KOPT-K1 (cell line): ENCODE data around the gene KRT2.

Experiments used
- H3K27ac ChIP-seq: fragments of 200-600 bp; sonication (generic); 2 replicates; pipeline ENCODE4 v1.5.1; 2016; ENCODE audit warnings: antibody characterized with exemption, mild to moderate bottlenecking, low read depth, low read length; ENCODE audit not compliant: poor library complexity, severe bottlenecking
- H3K36me3 ChIP-seq: fragments of 200-600 bp; sonication (generic); 2 replicates; pipeline ENCODE4 v1.5.1; 2017; ENCODE audit warnings: antibody characterized with exemption, mild to moderate bottlenecking, low read length, moderate library complexity; ENCODE audit not compliant: insufficient read depth
- H3K9me3 ChIP-seq: fragments of 200-600 bp; sonication (generic); 2 replicates; pipeline ENCODE4 v1.5.1; 2017; ENCODE audit warnings: antibody characterized with exemption, low read length, mild to moderate bottlenecking; ENCODE audit not compliant: insufficient read depth, poor library complexity, severe bottlenecking

KRT2 gene

GRCh38 chr12:52612431-52613383 lies 39.3 kb downstream of the KRT2 start:
- Histone ChIP-seq H3K27ac (no peak overlapping the region), H3K9me3 (no peaks in the 10 kb centered on the region), H3K36me3 (no peaks in the 10 kb centered on the region)

GRCh38 chr12:52611080-52611468 lies 40.9 kb downstream of the KRT2 start:
- H3K36me3 ChIP-seq = no peaks in the 10 kb centered on the region
- H3K9me3 ChIP-seq = no peaks in the 10 kb centered on the region
- H3K27ac ChIP-seq = no peak overlapping the region

GRCh38 chr12:52608826-52609630 lies 43.0 kb downstream of the KRT2 start:
- H3K36me3 ChIP-seq = no peaks in the 10 kb centered on the region
- no peak overlapping the region for H3K27ac ChIP-seq
- no peaks in the 10 kb centered on the region for H3K9me3 ChIP-seq

- no peak overlapping the region for H3K27ac ChIP-seq
- no peaks in the 10 kb centered on the region for H3K9me3 ChIP-seq
- H3K36me3 ChIP-seq = no peaks in the 10 kb centered on the region
These were observed 43.9 kb downstream of the KRT2 start for GRCh38 chr12:52608161-52608560.

- no peak overlapping the region for H3K27ac ChIP-seq
- no peaks in the 10 kb centered on the region for H3K9me3 ChIP-seq
- no peaks in the 10 kb centered on the region for H3K36me3 ChIP-seq
These were observed 44.7 kb downstream of the KRT2 start for GRCh38 chr12:52607314-52607713.

GRCh38 chr12:52606581-52607218 lies 45.3 kb downstream of the KRT2 start:
- Histone ChIP-seq H3K9me3 (no peaks in the 10 kb centered on the region), H3K27ac (no peak overlapping the region), H3K36me3 (no peaks in the 10 kb centered on the region)

- H3K36me3 ChIP-seq = no peaks in the 10 kb centered on the region
- no peaks in the 10 kb centered on the region for H3K9me3 ChIP-seq
- no peak overlapping the region for H3K27ac ChIP-seq
These were observed 45.9 kb downstream of the KRT2 start for GRCh38 chr12:52606096-52606495.

GRCh38 chr12:52605542-52605941 lies 46.5 kb downstream of the KRT2 start:
- Histone ChIP-seq H3K36me3 (no peaks in the 10 kb centered on the region), H3K9me3 (no peaks in the 10 kb centered on the region), H3K27ac (no peak overlapping the region)

- Histone ChIP-seq H3K27ac (no peak overlapping the region), H3K9me3 (no peaks in the 10 kb centered on the region)
These were observed 47.2 kb downstream of the KRT2 start for GRCh38 chr12:52604859-52605258.

GRCh38 chr12:52603314-52603713 lies 48.7 kb downstream of the KRT2 start:
- Histone ChIP-seq H3K9me3 (no peaks in the 10 kb centered on the region), H3K27ac (no peak overlapping the region), H3K36me3 (no peaks in the 10 kb centered on the region)

More at GRCh38 chr12:52604859-52605258, 47.2 kb downstream of the KRT2 start:
- no peaks in the 10 kb centered on the region for H3K36me3 ChIP-seq

- H3K27ac ChIP-seq = no peak overlapping the region
- no peaks in the 10 kb centered on the region for H3K9me3 ChIP-seq
- H3K36me3 ChIP-seq = no peaks in the 10 kb centered on the region
These were observed 49.5 kb downstream of the KRT2 start for GRCh38 chr12:52602552-52602951.

- Histone ChIP-seq H3K9me3 (no peaks in the 10 kb centered on the region), H3K36me3 (no peaks in the 10 kb centered on the region), H3K27ac (no peak overlapping the region)
These were observed 50.3 kb downstream of the KRT2 start for GRCh38 chr12:52601671-52602070.

GRCh38 chr12:52600941-52601481 lies 51.0 kb downstream of the KRT2 start, which contains the start of gene KRT72:
KRT72 (minus strand) TSS chr12:52601463; CDS start chr12:52601452, 11 bp downstream.
- Histone ChIP-seq H3K36me3 (no peaks in the 10 kb centered on the region), H3K9me3 (no peaks in the 10 kb centered on the region), H3K27ac (no peak within 1 kb of the TSS)

GRCh38 chr12:52600475-52600874 lies 51.5 kb downstream of the KRT2 start:
- no peak overlapping the region for H3K27ac ChIP-seq
- H3K36me3 ChIP-seq = no peaks in the 10 kb centered on the region

GRCh38 chr12:52600071-52600470 lies 51.9 kb downstream of the KRT2 start:
- Histone ChIP-seq H3K27ac (no peak overlapping the region), H3K36me3 (no peaks in the 10 kb centered on the region), H3K9me3 (no peaks in the 10 kb centered on the region)

More at GRCh38 chr12:52600475-52600874, 51.5 kb downstream of the KRT2 start:
- H3K9me3 ChIP-seq = no peaks in the 10 kb centered on the region
